HG02884 (cell line): ENCODE measurements around the gene LRRC3.

Experiments
- ATAC-seq: cut with Tn5 transposase; IDR thresholded peaks from one replicate; pipeline ENCODE4 v1.9.1; 2021; ENCODE audit warnings: mild to moderate bottlenecking, moderate library complexity; ENCODE audit not compliant: unreplicated experiment

Gene LRRC3

DNA sequence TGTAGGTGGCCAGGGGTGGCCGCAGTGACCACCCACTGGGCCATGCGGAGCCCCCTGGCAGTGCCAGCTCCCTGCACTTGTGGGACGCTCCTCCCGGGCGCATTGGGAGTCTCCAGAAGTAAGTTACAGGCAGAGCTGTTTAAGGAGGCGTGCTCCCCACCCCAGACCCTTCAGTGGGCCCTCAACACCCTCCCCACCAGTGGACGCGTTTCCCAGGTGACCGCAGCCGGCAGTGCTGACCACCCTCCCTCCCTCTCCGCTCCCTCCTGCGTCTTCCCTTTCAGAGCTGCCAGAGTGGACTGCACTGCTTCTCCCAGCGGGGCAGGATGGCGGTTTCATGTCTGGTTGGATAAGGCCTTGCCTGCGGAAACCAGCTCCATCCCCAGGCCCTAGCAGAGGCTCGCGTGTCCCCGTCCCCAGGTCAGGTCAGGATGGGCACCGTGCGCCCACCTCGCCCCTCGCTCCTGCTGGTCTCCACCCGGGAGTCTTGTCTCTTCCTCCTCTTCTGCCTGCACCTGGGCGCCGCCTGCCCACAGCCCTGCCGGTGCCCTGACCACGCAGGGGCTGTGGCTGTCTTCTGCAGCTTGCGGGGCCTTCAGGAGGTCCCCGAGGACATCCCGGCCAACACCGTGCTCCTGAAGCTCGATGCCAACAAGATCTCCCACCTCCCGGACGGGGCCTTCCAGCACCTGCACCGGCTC lies 1.1 kb downstream of the LRRC3 start:
- ATAC-seq, result no peak

DNA sequence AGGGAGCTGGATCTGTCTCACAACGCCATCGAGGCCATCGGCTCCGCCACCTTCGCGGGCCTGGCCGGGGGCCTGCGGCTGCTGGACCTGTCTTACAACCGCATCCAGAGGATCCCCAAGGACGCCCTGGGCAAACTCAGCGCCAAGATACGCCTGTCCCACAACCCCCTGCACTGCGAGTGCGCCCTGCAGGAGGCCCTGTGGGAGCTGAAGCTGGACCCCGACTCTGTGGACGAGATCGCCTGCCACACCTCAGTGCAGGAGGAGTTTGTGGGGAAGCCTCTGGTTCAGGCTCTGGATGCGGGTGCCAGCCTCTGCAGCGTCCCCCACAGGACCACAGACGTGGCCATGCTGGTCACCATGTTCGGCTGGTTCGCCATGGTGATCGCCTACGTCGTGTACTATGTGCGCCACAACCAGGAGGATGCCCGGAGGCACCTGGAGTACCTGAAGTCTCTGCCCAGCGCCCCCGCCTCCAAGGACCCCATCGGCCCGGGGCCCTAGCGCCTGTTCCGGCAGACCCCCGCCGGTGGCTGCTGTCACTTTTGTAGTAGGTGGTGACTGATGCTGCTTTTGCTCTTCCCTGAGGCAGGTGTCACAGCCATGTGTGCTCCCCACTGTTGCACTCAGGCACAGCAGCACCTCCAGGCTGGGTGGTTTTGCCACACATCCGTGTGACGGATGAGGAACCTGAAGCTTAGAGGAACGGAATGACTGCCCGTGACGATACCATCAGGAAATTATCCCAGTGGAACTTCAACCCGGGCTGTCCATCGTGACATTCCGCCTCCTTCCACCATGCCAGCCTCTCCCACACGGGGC lies 1.8 kb downstream of the LRRC3 start:
- ATAC-seq, result no peak

DNA sequence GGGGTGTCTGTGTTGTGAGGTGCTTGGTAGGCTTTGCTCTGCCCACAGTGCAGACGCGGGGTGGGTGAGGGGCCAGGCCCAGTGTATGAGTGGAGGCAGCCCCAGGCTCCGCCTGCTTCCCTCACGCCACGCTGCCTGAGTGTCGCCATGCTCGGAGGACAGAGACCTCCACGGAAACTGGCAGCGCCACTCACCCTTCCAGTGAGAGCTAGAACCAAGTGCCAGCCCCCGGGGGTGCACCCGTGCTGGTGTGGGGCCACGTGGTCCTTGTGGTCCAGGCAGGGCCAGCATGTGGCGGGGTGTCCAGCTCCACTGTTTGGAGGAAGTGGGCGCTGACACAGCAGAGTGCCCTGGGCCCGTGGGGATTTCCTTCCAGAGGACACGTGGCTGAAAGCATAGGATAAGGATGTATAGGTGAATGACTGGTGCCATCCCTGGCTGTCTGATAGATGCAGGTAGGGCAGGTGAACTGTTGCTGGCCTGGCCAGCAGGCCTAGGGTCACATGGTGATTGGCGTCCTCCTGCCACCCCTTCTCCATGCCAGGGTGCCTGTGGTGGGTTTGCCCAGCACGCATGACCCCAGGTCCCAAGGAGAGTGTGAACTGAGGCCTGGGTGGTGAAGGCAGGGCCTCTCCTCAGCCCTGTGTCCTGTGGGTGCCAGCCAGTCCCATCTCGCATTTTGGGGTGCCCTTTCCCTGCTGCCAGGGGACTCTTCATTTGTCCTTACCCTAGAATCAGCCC lies 3.8 kb downstream of the LRRC3 start:
- no peak for ATAC-seq

- no peak for ATAC-seq
Observed at GRCh38 chr21:44459712-44460440, 4.6 kb downstream of the LRRC3 start.

GRCh38 chr21:44460441-44460755 lies 5.1 kb downstream of the LRRC3 start:
- ATAC-seq, result no peak

GRCh38 chr21:44461005-44461404 lies 5.7 kb downstream of the LRRC3 start:
- no peak for ATAC-seq

DNA sequence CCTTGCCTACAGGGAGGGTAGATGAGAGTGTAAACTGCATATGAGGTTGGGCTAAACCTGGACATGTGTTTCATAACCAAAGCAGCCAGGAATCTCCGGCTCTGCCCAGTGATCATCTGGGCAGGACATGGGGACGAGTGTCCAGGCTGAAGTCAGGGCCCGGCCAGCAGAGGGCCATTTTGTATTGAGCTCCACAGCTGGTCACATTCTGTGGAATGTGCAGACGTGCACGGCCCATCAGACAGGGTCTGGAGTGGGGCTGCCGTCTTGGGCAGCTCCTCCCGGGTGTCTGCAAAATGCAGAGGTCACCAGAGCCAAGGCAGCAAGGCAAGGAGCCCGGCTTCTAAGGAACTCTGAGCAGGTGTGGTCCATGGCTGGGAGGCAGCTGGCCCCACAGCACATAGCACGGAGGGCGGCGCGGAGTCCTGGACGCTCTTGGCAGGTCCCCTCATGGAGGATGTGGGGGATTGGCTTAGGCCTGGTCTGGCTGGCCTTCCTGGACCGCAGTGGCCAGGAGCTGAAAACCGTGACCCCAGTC lies 6.2 kb downstream of the LRRC3 start:
- ATAC-seq, result no peak

DNA sequence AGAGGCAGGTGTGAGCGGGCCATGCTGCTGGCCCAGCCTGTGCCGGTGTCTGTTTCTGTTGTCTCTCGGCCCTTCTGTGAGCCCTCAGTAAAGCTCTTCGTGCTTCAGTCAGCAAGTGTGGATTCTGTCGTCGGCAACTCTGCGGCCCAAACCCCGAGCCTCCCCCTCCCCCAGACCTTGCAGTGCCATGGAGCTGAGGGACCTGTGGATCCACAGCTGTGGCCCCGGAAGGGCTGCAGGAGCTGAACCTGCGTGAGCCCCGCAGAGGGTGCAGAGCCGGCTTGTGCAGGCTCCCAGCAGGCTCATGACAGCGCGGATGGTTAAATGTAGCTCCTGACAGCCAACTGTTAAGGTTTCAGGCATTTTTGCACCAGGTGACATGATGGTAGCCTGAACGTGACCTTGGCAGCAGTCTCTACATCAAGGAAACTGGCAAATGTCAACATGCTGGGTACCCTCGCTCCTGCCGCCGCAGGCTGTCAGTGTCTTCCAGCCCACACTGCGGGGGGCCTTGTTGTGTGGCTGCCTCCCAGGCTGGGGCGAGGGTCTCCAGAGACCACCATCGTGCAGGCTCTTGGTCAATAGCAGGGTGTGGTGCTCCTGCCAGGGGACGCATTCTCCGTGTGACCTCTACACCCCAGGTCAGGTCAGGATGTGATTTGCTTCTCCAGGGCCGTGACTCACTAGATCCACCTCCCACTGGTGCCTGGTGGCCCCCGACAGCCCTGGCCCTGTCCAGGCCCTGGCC lies 7.0 kb downstream of the LRRC3 start:
- ATAC-seq, result no peak

DNA sequence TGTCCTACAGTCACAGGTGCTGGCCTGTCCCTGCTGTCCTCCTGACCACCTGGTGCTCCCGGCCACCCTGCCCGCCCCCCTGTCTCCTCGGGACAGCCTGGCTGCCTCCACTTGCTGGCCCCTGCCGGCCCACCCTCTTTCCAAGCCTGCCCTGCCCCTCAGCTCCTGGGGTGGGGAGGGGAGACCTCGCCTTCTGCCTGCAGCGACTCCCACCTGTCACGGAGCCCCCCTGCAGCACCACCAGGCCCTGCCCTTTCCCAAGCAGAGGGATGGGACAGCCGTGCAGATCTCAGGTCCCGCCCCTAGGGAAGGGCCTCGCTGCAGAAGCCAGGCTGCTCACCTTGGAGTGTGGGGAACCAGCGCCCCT lies 7.5 kb downstream of the LRRC3 start:
- ATAC-seq, result no peak

GRCh38 chr21:44463724-44464123 lies 8.4 kb downstream of the LRRC3 start:
- ATAC-seq, result no peak

DNA sequence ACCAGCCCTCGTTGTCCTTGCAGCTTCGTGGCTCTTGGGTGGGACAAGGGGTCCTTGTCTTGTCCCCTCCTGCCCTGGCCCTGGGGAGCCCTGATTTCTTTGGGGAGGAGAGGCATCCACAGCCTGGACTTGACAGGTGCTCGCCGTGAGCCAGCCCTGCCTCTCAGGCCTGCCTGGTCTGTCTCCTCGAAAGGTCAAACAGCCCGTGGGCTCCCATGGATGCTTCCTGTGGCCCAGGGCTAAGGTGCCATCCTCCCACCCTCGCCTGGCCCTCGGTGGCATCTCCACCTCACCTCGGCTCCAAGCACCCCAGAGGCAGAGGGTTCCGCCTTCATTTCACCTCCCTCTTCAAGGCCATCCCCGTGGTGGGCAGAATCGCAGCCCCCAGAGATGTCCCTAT lies 9.0 kb downstream of the LRRC3 start:
- no peak for ATAC-seq

DNA sequence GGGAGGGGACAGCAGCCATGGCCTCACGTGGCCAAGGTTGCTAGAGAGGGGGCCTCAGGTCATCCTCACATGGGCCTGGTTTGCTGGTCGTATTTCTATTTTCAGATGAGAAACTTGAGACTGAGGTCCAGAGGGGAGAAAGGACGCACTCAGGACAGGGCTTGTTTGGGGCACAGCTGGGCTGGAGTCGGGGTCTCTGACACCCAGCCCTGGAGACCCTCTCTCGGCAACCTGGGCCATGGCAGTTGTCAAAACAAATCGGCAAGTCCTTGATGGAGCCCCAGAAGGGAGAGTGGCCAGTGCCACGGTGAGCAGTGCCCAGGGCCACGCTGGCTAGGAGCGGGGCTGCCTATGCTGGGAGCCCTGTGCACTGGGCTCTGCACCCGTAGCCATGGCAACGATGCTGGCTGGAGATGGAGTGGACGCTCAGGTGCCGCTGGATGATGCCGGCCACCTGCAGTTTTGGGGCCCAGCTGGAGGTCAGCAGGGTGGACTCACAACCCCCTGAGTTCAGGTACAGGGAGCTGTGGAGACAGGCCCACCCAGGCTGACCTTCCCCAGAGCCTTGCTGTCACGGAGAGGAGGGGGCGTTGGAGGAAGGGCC lies 11.1 kb downstream of the LRRC3 start:
- no peak for ATAC-seq

GRCh38 chr21:44466996-44467858 lies 11.9 kb downstream of the LRRC3 start:
- ATAC-seq, result no peak

DNA sequence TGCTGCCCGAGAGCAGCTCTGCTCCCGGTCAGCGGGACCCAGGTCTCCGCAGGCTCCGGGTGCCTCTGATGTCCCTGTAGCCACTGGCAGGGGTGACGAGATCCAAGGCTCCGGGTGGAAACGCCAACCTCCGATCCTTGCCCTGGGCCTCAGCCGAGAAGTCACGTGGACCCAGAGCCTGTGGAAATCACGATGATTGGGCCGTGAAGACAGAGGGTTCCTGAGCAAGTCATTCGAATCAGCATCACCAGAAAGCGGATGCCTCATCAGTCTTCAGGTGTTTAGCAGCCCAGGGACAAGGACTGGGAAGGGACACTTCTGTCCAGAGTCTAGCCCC lies 12.5 kb downstream of the LRRC3 start:
- no peak for ATAC-seq

DNA sequence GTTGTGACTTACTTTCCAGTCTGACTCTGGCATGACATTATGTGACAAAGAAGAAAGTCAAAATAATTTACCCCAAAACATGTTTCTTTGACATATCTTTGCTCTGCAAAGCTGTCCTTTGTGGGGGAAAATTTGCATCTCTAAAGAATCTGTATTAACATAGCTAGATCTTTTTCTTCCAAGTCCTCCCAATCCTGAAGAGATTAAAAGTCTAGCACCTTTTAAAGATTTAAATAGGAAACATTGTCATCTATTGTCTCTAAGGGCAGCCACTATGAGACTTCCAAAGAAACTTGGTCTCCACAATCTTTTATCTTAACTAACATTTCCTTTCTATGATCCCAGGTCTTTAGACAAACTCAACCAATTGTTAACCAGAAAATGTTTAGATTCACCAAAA lies 16.0 kb downstream of the LRRC3 start:
- no peak for ATAC-seq

DNA sequence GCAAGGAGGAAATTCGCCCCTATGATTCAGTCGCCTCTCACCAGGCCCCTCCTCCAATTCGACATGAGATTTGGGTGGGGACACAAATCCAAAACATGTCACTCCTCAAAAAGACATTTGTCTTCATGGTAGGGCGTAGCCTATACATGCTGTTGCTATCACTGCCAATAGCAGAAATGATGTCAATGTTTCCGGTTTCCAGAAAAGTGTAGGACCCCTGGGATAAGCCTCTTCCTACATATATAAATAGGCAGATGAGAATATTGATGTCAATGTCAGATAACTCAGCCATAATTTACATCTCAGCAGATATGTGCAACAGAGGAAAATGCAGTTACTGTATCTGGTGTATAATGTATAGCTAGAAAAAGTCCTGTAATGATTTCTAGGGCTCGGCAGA lies 16.7 kb downstream of the LRRC3 start:
- no peak for ATAC-seq

DNA sequence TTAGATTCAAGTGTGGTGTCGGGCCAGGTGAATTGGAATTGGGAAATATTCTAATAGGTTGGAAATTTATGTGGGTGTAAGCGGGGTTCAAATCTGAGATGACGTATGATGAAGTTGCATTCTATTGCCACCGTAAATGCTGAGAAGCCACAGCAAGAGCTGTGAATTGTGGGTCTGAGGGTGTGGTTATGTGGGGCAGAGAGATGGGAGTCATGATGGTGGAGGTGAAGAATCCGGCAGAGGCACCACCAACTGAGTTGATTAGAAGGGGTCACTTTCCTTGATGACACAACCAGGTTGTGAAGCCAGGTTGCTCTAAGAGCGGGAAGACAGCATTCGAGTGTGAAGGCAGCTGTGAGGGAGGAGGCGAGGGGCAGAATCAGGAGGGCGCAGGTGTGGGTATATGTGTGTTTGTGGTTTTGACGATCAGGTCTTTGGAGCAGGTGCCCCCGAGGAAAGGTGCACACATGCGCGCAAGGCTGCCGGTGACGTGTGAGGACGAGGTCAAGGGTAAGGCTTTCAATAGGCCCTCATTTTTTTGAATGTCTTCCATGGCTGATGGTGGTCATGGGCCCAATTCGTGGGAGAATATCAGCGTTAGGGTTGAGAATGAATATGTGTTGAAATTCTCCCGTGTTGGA lies 18.7 kb downstream of the LRRC3 start:
- no peak for ATAC-seq

GRCh38 chr21:44475266-44475845 lies 20.0 kb downstream of the LRRC3 start:
- ATAC-seq, result no peak
